ENCODE data around the gene BYSL. TPM values are rescaled to one million over a fixed set of nuclear protein-coding genes. Genes with fewer than 3 reads are reported as not detected.

Gene BYSL
- total and polyA plus RNA-seq, 9 of the 15 experiments (the other 6 are each of a cell fraction or from before 2014, with no cell fraction given) = 22.2 to 92.3 (median 53.4) TPM

DNA sequence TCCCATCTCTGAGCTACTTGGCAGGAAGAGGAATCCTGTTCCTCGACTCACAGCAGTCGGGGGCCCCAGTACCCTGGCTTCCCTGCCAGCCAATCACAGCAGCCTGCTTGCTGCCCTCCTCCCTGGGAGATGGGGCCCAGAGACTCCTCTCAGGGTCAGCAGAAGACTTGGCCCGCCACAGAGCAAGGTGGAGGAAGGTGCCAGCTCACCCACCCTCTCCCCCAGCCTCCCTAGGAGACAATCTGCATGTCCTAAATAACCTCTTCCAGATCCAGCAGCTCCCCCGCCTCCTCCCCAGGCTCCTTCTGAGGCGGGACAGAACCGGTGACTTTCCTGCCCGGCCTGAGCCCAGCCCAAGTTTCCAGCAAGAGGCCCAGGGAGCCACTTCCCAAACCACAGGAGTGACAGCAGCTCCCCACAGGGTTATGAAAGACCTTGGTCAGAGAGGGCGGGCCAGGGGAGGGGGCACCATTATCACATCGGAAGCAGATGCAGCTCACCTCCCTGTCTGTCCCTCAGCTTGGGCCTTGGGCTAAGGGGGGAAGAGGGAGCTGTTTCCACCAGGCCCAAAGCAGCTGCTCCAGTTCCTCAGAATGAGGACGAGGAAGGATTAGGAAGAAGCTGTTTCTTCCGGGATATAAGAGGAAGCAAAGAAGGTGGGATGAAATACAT, 18.0 kb downstream of the BYSL start (continued):
- TF ChIP-seq HLTF (IDR thresholded peaks at IDR 0.05) = no peak
- no peak for TF ChIP-seq SRSF7 (optimal IDR thresholded peaks at IDR 0.05; ENCODE audit: low read depth, low read length)
- TF ChIP-seq ZEB2 (IDR thresholded peaks at IDR 0.05) = peak; percentile 48; the same call in 1 of the 2 replicates
- TF ChIP-seq NCOR1 (IDR thresholded peaks at IDR 0.05) = peak; percentile 85
- no peak for TF ChIP-seq ZNF408 (CRISPR knock-in tag; IDR thresholded peaks at IDR 0.05; ENCODE audit: low read depth)
- TF ChIP-seq, protein P1, sequence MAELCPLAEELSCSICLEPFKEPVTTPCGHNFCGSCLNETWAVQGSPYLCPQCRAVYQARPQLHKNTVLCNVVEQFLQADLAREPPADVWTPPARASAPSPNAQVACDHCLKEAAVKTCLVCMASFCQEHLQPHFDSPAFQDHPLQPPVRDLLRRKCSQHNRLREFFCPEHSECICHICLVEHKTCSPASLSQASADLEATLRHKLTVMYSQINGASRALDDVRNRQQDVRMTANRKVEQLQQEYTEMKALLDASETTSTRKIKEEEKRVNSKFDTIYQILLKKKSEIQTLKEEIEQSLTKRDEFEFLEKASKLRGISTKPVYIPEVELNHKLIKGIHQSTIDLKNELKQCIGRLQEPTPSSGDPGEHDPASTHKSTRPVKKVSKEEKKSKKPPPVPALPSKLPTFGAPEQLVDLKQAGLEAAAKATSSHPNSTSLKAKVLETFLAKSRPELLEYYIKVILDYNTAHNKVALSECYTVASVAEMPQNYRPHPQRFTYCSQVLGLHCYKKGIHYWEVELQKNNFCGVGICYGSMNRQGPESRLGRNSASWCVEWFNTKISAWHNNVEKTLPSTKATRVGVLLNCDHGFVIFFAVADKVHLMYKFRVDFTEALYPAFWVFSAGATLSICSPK (IDR thresholded peaks at IDR 0.05; ENCODE audit: borderline replicate concordance) = no peak
- no peak for TF ChIP-seq C11orf30 (IDR thresholded peaks at IDR 0.05; ENCODE audit: low read depth)
- peak; percentile 80 for TF ChIP-seq SMARCA4 (IDR thresholded peaks at IDR 0.05)
- no peak for TF ChIP-seq ZNF717 (CRISPR knock-in tag; IDR thresholded peaks at IDR 0.05)
- TF ChIP-seq KLF13 (tag; IDR thresholded peaks at IDR 0.05; ENCODE audit: borderline replicate concordance, low read depth) = no peak
- no peak for TF ChIP-seq MEF2D (tag; conservative IDR thresholded peaks at IDR 0.05; ENCODE audit: low read depth)
- no peak for TF ChIP-seq BCL6 (CRISPR knock-in tag; IDR thresholded peaks at IDR 0.05)
- TF ChIP-seq ARID2 (IDR thresholded peaks at IDR 0.05) = no peak
- TF ChIP-seq CAMTA2 (CRISPR knock-in tag; conservative IDR thresholded peaks at IDR 0.05) = 0 out of 2 replicates have a peak, but pooled peaks have one; percentile 31
- no peak for TF ChIP-seq ZKSCAN3 (CRISPR knock-in tag; IDR thresholded peaks at IDR 0.05)
- TF ChIP-seq NR2C1 (IDR thresholded peaks at IDR 0.05) = 0 out of 2 replicates have a peak, but pooled peaks have one; percentile 38
- TF ChIP-seq NR2C1 (tag; IDR thresholded peaks at IDR 0.05) = peak; percentile 74
- TF ChIP-seq CC2D1A (IDR thresholded peaks at IDR 0.05) = no peak; the same call in none of the 2 replicates
- no peak for TF ChIP-seq KLF1 (tag; IDR thresholded peaks at IDR 0.05)
- TF ChIP-seq SRSF9 (IDR thresholded peaks at IDR 0.05; ENCODE audit: borderline replicate concordance, low read depth, low read length) = no peak
- TF ChIP-seq RNF2 (IDR thresholded peaks at IDR 0.05) = peak; percentile 94
- no peak for TF ChIP-seq ZNF551 (CRISPR knock-in tag; IDR thresholded peaks at IDR 0.05)
- TF ChIP-seq KAT7 (CRISPR knock-in tag; IDR thresholded peaks at IDR 0.05; ENCODE audit: borderline replicate concordance) = no peak
- TF ChIP-seq, protein P2, sequence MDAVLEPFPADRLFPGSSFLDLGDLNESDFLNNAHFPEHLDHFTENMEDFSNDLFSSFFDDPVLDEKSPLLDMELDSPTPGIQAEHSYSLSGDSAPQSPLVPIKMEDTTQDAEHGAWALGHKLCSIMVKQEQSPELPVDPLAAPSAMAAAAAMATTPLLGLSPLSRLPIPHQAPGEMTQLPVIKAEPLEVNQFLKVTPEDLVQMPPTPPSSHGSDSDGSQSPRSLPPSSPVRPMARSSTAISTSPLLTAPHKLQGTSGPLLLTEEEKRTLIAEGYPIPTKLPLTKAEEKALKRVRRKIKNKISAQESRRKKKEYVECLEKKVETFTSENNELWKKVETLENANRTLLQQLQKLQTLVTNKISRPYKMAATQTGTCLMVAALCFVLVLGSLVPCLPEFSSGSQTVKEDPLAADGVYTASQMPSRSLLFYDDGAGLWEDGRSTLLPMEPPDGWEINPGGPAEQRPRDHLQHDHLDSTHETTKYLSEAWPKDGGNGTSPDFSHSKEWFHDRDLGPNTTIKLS (IDR thresholded peaks at IDR 0.05; ENCODE audit: borderline replicate concordance, low read depth) = no peak
- TF ChIP-seq, protein P3, sequence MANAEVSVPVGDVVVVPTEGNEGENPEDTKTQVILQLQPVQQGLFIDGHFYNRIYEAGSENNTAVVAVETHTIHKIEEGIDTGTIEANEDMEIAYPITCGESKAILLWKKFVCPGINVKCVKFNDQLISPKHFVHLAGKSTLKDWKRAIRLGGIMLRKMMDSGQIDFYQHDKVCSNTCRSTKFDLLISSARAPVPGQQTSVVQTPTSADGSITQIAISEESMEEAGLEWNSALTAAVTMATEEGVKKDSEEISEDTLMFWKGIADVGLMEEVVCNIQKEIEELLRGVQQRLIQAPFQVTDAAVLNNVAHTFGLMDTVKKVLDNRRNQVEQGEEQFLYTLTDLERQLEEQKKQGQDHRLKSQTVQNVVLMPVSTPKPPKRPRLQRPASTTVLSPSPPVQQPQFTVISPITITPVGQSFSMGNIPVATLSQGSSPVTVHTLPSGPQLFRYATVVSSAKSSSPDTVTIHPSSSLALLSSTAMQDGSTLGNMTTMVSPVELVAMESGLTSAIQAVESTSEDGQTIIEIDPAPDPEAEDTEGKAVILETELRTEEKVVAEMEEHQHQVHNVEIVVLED (CRISPR knock-in tag; IDR thresholded peaks at IDR 0.05) = no peak
- no peak for TF ChIP-seq NR1H2 (CRISPR knock-in tag; IDR thresholded peaks at IDR 0.05)
